Measurements from ENCODE around the gene LRRC2. TPM values are rescaled to one million over a fixed set of nuclear protein-coding genes. Genes with fewer than 3 reads are reported as not detected.

Gene LRRC2
- total and polyA plus RNA-seq, 2 of the 13 experiments (the other 11 are each of a cell fraction or from before 2014, with no cell fraction given), result 0.27 to 0.58 TPM

DNA sequence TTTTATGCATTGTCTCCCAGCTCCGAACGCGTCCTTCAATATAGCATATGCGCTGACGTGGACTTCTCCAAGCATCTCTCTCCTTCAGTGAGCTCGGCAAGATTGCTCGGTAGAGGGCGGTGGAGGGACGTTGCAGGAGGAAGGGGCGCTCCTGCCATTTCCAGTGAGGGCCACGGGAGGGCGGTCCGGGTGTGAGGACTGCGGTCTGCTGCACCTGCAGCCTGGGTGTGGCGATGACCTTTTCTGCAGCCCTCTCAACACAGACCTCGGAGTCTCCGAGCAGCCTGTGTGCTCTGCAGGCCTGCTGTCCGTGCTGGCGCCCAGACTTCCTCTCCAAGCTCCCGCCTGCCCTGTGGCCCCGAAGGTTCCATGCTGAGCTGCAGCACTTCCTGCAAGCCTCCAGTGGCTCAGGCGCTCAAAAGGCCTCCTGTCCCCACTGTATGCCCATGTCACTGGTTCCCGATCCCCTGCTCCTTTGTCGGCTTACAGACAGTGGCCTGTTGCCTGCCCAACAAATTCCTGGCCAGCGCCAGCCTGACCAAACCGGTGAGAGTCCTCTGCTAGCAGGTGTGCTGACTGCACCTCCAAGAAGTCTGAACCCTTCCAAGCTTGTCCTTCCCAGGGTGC, 77.3 kb downstream of the LRRC2 start (continued):
- TF ChIP-seq, protein P1, sequence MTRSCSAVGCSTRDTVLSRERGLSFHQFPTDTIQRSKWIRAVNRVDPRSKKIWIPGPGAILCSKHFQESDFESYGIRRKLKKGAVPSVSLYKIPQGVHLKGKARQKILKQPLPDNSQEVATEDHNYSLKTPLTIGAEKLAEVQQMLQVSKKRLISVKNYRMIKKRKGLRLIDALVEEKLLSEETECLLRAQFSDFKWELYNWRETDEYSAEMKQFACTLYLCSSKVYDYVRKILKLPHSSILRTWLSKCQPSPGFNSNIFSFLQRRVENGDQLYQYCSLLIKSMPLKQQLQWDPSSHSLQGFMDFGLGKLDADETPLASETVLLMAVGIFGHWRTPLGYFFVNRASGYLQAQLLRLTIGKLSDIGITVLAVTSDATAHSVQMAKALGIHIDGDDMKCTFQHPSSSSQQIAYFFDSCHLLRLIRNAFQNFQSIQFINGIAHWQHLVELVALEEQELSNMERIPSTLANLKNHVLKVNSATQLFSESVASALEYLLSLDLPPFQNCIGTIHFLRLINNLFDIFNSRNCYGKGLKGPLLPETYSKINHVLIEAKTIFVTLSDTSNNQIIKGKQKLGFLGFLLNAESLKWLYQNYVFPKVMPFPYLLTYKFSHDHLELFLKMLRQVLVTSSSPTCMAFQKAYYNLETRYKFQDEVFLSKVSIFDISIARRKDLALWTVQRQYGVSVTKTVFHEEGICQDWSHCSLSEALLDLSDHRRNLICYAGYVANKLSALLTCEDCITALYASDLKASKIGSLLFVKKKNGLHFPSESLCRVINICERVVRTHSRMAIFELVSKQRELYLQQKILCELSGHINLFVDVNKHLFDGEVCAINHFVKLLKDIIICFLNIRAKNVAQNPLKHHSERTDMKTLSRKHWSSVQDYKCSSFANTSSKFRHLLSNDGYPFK (CRISPR knock-in tag; IDR thresholded peaks at IDR 0.05; ENCODE audit: borderline replicate concordance), result no peak
- TF ChIP-seq SOX6 (IDR thresholded peaks at IDR 0.05) (no peak), SOX6 (CRISPR knock-in tag; IDR thresholded peaks at IDR 0.05) (peak; percentile 50; the same call in 1 of the 2 replicates), FOXO1 (CRISPR knock-in tag; IDR thresholded peaks at IDR 0.05) (0 out of 2 replicates have a peak, but pooled peaks have one; percentile 39), BHLHE40 (IDR thresholded peaks at IDR 0.05; ENCODE audit: low read length) (0 out of 2 replicates have a peak, but pooled peaks have one; percentile 46), FOXC1 (CRISPR knock-in tag; IDR thresholded peaks at IDR 0.05; ENCODE audit: borderline replicate concordance) (0 out of 2 replicates have a peak, but pooled peaks have one; percentile 24), LCORL (IDR thresholded peaks at IDR 0.05) (no peak), LCORL (CRISPR knock-in tag; IDR thresholded peaks at IDR 0.05) (peak; percentile 54; the same call in 1 of the 2 replicates), HMG20B (CRISPR knock-in tag; conservative IDR thresholded peaks at IDR 0.05) (no peak), SALL1 (CRISPR knock-in tag; IDR thresholded peaks at IDR 0.05) (peak; percentile 73; the same call in 1 of the 2 replicates), RAD51 (IDR thresholded peaks at IDR 0.05; ENCODE audit: borderline replicate concordance) (no peak), ZNF780A (CRISPR knock-in tag; IDR thresholded peaks at IDR 0.05) (peak; percentile 33; the same call in 1 of the 2 replicates), MTA1 (CRISPR knock-in tag; IDR thresholded peaks at IDR 0.05; ENCODE audit: borderline replicate concordance) (0 out of 2 replicates have a peak, but pooled peaks have one; percentile 22), HCFC1 (IDR thresholded peaks at IDR 0.05; ENCODE audit: low read depth, low read length) (peak; percentile 15; the same call in 1 of the 2 replicates), AHR (CRISPR knock-in tag; IDR thresholded peaks at IDR 0.05) (no peak), ETS1 (CRISPR knock-in tag; IDR thresholded peaks at IDR 0.05) (no peak), NFKB2 (CRISPR knock-in tag; IDR thresholded peaks at IDR 0.05; ENCODE audit: borderline replicate concordance) (peak; percentile 81; the same call in 1 of the 2 replicates), IRF2 (CRISPR knock-in tag; IDR thresholded peaks at IDR 0.05) (peak; percentile 79), POLR2AphosphoS5 (IDR thresholded peaks at IDR 0.05; ENCODE audit: low read depth, low read length) (no peak)
- TF ChIP-seq, protein P2, sequence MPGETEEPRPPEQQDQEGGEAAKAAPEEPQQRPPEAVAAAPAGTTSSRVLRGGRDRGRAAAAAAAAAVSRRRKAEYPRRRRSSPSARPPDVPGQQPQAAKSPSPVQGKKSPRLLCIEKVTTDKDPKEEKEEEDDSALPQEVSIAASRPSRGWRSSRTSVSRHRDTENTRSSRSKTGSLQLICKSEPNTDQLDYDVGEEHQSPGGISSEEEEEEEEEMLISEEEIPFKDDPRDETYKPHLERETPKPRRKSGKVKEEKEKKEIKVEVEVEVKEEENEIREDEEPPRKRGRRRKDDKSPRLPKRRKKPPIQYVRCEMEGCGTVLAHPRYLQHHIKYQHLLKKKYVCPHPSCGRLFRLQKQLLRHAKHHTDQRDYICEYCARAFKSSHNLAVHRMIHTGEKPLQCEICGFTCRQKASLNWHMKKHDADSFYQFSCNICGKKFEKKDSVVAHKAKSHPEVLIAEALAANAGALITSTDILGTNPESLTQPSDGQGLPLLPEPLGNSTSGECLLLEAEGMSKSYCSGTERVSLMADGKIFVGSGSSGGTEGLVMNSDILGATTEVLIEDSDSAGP (CRISPR knock-in tag; IDR thresholded peaks at IDR 0.05; ENCODE audit: borderline replicate concordance), result peak; percentile 77
- TF ChIP-seq, protein P3, sequence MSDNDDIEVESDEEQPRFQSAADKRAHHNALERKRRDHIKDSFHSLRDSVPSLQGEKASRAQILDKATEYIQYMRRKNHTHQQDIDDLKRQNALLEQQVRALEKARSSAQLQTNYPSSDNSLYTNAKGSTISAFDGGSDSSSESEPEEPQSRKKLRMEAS (IDR thresholded peaks at IDR 0.05), result peak; percentile 60; the same call in 1 of the 2 replicates
- TF ChIP-seq, protein P4, sequence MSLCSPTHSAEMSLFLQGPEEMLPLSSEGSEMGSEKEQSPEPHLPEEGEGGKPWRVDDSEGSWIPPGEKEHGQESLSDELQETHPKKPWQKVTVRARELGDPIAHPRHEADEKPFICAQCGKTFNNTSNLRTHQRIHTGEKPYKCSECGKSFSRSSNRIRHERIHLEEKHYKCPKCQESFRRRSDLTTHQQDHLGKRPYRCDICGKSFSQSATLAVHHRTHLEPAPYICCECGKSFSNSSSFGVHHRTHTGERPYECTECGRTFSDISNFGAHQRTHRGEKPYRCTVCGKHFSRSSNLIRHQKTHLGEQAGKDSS (CRISPR knock-in tag; IDR thresholded peaks at IDR 0.05; ENCODE audit: borderline replicate concordance, low read depth), result peak; percentile 68; the same call in 1 of the 2 replicates

All from HepG2 (cell line).